Nucleus accumbens (tissue), 56 donors: ENCODE measurements around the gene RFXANK.
"Not testable (repeated sequence)": the region's sequence is repeated elsewhere in the genome, so short reads cannot be mapped to it uniquely, and the experiment has no call there.

ENCODE experiments used
- DNase-seq, 56 donors: peaks; one replicate each; lab custom pipeline; 2025; lab: John Stamatoyannopoulos, UW

RFXANK gene

DNA sequence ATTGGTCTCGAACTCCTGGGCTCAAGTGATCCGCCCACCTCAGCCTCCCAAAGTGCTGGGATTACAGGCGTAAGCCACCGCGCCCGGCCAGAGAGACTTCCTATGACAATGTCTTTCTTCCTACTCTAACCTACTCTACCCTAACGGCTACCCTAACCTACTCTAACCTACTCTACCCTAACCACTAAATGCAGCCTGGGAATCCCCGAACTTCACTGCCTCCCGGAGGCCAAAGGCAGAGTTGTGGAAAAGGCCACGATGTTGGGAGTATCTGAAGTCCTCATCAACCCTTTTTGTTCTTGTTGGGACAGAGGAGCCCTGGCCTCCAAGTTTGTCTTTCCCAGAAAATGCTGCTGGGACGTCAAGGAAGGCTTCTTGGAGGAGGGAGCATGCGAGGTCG is 12.1 kb downstream of the RFXANK start:
- no peak for DNase-seq

DNA sequence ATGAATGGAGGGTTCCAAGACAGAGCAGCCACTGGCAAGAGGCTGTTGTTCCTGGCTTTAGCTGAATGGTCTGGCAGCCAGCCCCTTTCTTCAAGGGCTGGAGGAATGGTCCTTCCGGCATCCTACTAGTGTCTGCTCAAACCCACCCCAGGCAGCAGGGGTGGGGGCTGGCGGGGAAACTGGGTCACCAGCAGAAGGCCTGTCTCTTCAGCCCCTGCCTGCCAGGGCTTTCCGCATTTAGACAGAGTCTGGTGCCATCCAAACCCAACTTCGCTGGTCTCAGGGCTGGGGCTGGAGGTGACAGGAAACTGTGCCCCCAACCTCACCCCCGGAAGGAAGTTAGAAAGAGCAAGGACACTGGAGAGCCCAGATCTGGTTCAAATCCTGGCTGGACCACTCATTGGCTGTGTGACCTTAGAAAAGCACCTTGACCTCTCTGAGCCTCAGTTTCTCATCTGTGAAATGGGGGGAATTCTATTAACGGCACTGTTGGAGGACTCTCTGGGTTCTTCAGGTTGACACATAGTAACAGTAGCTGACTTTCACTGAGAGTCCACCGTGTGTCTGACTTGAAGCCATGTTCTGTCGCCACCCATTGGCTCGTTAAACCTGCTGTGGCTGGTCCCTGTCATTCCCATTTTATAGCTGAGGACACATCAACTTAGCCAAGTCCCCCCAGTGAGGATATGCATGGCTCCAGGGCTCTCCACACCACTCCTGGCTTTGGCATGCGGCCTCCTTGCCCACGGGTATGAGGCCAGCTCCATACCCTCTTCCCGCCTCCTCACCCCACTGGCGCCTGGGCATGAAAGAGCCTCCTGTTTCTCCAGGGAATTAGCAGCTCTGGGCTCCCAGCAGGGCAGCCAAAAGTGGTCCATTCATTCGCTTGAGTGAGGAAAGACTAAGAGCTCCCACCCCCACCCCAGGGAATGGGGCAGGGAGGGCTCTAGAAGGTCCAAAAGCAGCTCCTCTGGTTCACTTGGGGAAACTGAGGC is 13.7 kb downstream of the RFXANK start:
- peak in 51 of 56 donors; percentile 5 to 85 (median 49) for DNase-seq

DNA sequence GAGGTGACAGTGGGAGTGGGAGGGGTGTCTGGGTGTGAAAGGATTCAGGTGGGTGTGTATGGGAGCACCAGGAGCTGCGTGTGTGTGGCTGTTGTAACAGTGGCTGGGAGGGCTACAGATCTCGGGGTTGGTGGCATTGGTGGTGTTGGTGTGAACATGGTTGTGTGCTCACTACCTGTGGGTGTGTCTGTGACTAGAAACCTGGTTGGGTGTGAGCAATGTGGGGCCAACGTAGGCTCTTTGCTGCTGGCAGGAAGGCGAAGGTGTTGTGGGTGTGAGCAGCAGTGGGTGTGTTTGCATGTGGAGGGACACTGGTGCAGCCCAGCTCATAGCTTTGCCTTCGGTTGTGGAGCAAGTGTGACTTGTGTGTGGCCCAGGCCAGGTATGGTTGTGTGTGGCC is 14.9 kb downstream of the RFXANK start:
- no peak for DNase-seq

DNA sequence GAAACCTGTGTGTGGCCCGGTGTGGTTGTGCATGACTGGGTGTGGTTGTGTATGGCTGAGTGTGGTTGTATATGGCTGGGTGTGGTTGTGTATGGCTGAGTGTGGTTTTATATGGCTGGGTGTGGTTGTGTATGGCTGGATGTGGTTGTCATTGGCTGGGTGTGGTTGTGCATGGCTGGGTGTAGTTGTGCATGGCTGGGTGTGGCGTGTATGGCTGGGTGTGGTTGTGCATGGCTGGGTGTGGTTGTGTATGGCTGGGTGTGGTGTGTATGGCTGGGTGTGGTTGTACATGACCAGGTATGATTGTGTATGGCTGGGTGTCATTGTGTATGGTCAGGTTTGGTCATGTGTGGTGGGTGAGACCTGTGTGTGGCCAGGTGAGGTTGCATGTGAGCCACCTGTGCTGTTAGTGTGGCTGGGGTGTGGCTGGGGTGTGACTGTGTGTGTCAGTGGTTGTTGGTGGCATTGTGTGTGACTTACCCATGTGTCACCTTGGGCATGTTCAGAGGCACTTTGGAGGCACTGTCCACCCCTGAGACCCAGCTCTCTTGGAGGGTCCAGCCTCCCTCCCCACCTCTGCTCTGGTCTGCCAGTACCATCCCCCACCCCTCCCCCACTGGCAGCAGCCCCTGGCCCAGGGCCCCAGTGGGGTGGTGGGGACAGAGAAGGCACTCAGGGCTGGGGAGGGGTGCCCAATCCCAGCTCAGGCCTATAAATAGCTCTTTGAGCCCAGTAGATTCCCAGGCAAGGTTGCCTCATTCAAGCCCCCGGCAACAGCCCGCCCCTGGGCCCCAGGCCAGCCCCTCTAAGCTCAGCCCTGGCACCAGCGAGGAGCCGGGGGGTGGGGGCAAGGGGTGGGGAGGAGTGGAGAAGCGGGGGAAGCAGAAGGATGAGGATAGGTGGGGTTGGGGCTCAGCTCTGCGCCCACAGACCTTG is 15.8 kb downstream of the RFXANK start:
- DNase-seq, result peak in 48 of 56 donors; percentile 9 to 83 (median 48)

DNA sequence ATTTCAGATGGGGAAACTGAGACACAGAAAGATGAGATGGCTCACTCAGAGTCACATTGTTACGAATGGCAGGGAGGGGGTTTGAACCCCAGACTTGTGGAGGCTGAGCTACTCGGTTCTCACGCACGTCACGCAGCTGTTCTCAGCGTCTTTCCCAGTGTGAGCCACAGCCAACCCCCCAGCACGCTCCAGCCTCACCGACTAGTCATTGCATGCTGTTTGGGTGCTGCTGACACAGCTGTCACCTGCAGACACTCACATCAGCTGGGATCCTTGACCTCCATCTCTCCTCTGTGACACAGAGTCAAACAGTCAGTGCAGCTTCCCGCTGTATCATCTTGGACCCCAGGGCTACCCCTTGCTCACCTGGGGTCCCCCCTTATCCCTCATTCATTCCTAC is 17.3 kb downstream of the RFXANK start:
- no peak for DNase-seq

DNA sequence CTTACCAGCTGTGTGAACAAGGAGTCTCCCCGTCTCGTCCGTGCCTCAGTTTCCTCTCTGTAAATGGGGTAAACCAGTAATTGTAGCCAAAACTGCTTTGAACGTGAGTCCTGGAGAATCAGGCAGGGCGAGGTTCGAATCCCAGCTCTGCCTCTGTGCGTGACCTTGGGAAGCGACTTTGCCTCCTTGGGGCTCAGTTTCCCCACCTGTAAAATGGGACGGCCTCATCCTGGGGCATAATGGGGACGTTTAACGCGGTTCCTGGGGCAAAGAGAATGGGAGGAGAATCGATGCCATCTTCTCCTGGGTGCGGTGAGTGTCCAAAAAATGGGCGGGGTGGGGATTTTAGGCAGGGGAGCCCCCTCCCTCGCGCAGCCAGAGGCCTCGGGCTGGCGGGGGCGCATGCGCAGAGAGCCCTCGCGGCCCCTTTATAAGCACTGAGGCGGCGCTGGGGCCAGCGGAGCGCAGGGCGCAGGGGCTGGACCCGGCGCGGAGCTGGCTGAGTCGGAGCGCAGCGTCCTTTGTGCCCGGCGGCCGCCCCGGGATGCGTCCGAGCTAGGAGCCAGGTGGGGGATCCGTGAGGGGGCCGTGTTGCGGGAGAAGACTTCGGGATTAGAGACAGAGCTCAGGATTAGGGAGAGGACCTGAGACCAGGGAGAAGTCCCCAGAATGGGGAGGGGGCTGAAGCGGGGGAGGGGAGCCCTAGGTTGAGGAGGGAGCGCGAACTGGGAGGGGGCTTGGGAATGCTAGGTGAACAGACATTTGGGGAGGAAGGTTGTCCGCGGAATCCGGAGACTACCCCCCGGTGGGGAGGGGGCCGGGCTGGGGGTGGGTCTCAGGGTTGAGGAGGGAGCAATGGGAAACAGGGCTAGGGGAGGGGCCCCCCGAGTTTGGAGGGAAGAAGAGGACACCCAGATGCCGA is 19.7 kb downstream of the RFXANK start, which contains the start of gene NCAN:
Gene NCAN (plus strand): TSS at position 460 of the 922 bp plus-strand sequence. CDS start 4,996 bp downstream, outside the sequence.
- peak in 23 of 56 donors; percentile 10 to 60 (median 31) for DNase-seq

GRCh38 chr19:19212916-19213315 is 20.9 kb downstream of the RFXANK start:
- DNase-seq, result peak in 1 of 56 donors; percentile 19

- DNase-seq, result peak in 12 of 56 donors; percentile 11 to 59 (median 42)
Measured at GRCh38 chr19:19213426-19214158, 21.5 kb downstream of the RFXANK start.

DNA sequence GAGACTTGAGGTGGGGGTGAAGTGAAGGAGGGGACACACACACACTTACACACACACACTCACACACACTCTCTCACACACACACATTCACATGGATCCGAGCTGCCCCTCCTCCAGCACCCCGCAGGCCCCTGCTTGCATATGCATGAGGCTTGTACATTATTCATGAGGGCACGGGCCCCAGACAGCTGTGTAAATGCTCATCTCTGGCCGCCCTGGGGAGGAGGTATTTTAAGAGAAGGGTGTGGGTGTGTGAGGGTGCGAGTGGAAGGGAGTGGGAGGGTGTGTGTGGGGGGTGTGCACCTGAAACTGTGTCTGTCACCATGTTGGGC is 22.1 kb downstream of the RFXANK start:
- DNase-seq, result peak in 24 of 56 donors; percentile 7 to 67 (median 36)

GRCh38 chr19:19214892-19215291 is 22.8 kb downstream of the RFXANK start:
- peak in 2 of 56 donors; percentile 16 to 18 for DNase-seq

- DNase-seq, result no peak
Measured at GRCh38 chr19:19215792-19216191, 23.7 kb downstream of the RFXANK start.

DNA sequence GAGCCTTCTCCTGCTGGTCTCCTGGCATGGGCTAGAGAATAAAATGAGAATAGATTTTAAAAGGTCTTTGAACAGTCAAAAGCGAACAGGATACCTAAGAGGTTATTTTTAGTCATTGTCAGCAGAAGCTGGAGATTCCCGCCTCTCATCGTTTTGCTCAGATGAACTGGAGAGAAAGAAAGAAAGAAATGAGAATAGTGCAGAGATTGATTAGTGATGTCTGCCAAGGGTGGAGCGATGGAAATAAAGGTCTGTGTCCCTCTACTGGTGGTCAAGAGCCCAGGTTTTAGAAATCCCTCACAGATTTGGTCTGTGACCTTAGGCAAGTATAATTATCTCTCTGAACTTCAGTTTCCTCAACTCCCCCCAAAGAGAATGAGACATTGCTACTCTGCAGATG is 25.0 kb downstream of the RFXANK start:
- DNase-seq, result peak in 4 of 56 donors; percentile 6 to 34 (median 28)

GRCh38 chr19:19218911-19219310 is 26.9 kb downstream of the RFXANK start:
- no peak for DNase-seq

DNA sequence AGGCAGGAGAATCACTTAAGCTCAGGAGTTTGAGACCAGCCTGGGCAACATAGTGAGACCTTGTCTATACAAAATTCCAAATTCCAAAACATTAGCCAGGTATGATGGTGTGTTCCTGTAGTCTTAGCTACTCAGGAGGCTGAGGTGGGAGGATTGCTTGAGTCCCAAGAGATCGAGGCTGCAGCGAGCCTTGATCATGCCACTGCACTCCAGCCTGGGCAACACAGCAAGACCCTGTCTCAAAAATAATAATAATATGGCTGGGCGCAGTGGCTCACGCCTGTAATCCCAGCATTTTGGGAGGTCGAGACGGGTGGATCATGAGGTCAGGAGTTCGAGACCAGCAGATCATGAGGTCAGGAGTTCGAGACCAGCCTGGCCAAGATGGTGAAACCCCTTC is 28.9 kb downstream of the RFXANK start:
- DNase-seq, result not testable (repeated sequence)

- no peak for DNase-seq
Measured at GRCh38 chr19:19223060-19223459, 31.0 kb downstream of the RFXANK start.

DNA sequence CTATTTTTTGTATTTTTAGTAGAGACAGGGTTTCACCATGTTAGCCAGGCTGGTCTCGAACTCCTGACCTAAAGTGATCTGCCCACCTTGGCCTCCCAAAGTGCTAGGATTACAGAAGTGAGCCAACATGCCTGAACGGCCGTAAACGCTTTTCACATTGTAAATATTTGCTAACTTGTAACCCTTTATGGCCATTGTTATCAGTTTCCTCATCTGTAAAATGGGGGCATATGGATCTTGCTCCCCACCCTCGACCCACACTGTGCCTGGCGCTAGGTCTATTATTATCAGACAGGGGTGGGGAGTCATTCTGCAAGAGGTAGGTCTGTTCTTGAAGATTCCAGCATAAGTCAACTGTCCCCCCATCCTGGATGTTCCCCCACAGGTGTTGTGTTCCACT is 31.6 kb downstream of the RFXANK start:
- no peak for DNase-seq

- no peak for DNase-seq
Measured at GRCh38 chr19:19224150-19224851, 32.2 kb downstream of the RFXANK start.

GRCh38 chr19:19224852-19225494 is 32.9 kb downstream of the RFXANK start:
- peak in 2 of 56 donors; percentile 21 to 23 for DNase-seq
